ENCODE results near the gene IFIT2.
"Not testable (repeated sequence)": the region's sequence is repeated elsewhere in the genome, so short reads cannot be mapped to it uniquely, and the experiment has no call there.

IFIT2 gene

GRCh38 chr10:89308266-89308665 lies 6.4 kb downstream of the IFIT2 start:
- H3K4me3 ChIP-seq (ENCODE audit: low read depth, low read length): no peak overlapping the region
- H3K9me3 ChIP-seq (ENCODE audit: control insufficient read depth, insufficient read depth, low read depth, low read length): no peaks in the 10 kb centered on the region
- peaks cover 6% of the 10 kb centered on the region; the same call in 1 of the 2 replicates for H3K4me1 ChIP-seq (ENCODE audit: control insufficient read depth, insufficient read depth, low read length)
- no peaks in the 10 kb centered on the region for H3K36me3 ChIP-seq (ENCODE audit: control insufficient read depth, insufficient read depth, low read length)
- no peak overlapping the region for H3K9ac ChIP-seq (ENCODE audit: low read length)
- H3K27ac ChIP-seq (ENCODE audit: low read depth, low read length): no peak overlapping the region
- H3K27me3 ChIP-seq (ENCODE audit: control insufficient read depth, insufficient read depth, low read length): no peaks in the 10 kb centered on the region

DNA sequence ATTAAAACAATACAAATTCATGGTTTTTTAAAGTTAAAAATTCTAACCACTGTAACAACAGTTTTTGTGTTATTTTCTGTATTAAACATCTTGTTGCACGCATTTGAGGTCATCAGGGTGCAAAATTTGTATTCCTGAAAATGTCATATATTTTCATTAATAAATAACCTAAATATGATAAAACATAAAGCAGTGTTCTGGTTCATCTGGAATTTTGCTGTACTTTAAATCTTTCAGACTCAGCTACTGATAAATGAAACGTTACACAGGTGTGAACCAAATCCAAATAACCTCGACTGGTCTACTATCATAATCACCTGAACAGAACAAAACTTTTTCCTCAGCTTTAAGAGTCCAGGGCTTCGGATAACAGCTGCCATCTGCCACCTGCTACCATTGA lies 6.9 kb downstream of the IFIT2 start:
- no peaks in the 10 kb centered on the region for H3K36me3 ChIP-seq (ENCODE audit: control insufficient read depth, insufficient read depth, low read length)
- H3K27me3 ChIP-seq (ENCODE audit: control insufficient read depth, insufficient read depth, low read length): no peaks in the 10 kb centered on the region
- H3K27ac ChIP-seq (ENCODE audit: low read depth, low read length): no peak overlapping the region
- H3K9me3 ChIP-seq (ENCODE audit: control insufficient read depth, insufficient read depth, low read depth, low read length): no peaks in the 10 kb centered on the region
- H3K4me3 ChIP-seq (ENCODE audit: low read depth, low read length): no peak overlapping the region
- H3K4me1 ChIP-seq (ENCODE audit: control insufficient read depth, insufficient read depth, low read length): peaks cover 6% of the 10 kb centered on the region; the same call in 1 of the 2 replicates
- no peak overlapping the region for H3K9ac ChIP-seq (ENCODE audit: low read length)

DNA sequence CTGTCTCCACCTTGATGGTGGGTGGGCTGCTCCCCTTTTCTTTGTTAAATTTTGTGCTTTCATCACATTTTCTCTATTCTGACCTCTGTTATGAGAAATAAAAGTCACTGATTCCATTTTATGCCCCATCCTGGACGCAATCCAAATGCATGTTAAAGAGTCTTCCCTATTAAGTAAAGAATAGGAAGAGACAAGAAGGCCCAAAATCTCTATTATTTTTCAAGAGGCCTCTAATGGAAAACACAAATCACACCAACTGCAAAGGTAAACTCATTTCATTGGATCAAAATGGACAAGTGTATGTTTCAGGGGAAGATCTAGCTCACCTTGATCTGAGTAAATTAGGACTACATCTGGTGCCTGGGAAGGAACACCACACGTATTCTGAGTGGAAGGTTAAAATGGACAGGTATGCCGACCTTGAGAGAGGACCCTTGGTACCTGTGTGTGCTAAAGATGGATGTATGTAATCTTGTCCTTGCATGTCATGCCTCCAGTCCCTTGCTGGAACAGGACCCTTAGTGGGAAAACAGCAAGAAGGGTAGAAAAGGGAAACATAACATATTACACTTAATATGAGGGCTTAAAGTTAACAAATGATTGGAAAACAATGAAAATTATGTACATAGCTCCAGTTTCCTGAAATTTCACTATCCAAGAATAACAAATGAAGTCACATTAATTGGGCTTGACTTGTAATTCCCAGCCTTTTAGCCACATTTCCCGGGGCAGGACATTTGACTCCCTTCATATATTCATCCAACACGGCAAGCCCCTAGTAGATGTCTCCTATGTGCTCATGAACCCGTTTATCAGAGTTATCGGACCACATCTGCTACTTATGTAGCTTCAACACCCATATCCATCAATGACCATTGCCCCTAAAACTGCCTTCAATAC lies 7.6 kb downstream of the IFIT2 start:
- no peak overlapping the region for H3K27ac ChIP-seq (ENCODE audit: low read depth, low read length)
- H3K9me3 ChIP-seq (ENCODE audit: control insufficient read depth, insufficient read depth, low read depth, low read length): no peaks in the 10 kb centered on the region
- H3K4me1 ChIP-seq (ENCODE audit: control insufficient read depth, insufficient read depth, low read length): peaks cover 6% of the 10 kb centered on the region; the same call in 1 of the 2 replicates
- no peaks in the 10 kb centered on the region for H3K36me3 ChIP-seq (ENCODE audit: control insufficient read depth, insufficient read depth, low read length)
- no peak overlapping the region for H3K4me3 ChIP-seq (ENCODE audit: low read depth, low read length)
- no peaks in the 10 kb centered on the region for H3K27me3 ChIP-seq (ENCODE audit: control insufficient read depth, insufficient read depth, low read length)
- no peak overlapping the region for H3K9ac ChIP-seq (ENCODE audit: low read length)

GRCh38 chr10:89310056-89310893 lies 8.4 kb downstream of the IFIT2 start:
- H3K27ac ChIP-seq (ENCODE audit: low read depth, low read length): no peak overlapping the region
- H3K36me3 ChIP-seq (ENCODE audit: control insufficient read depth, insufficient read depth, low read length): no peaks in the 10 kb centered on the region
- H3K4me3 ChIP-seq (ENCODE audit: low read depth, low read length): no peak overlapping the region
- H3K27me3 ChIP-seq (ENCODE audit: control insufficient read depth, insufficient read depth, low read length): no peaks in the 10 kb centered on the region
- no peak overlapping the region for H3K9ac ChIP-seq (ENCODE audit: low read length)
- H3K4me1 ChIP-seq (ENCODE audit: control insufficient read depth, insufficient read depth, low read length): peaks cover 6% of the 10 kb centered on the region; the same call in 1 of the 2 replicates
- no peaks in the 10 kb centered on the region for H3K9me3 ChIP-seq (ENCODE audit: control insufficient read depth, insufficient read depth, low read depth, low read length)

DNA sequence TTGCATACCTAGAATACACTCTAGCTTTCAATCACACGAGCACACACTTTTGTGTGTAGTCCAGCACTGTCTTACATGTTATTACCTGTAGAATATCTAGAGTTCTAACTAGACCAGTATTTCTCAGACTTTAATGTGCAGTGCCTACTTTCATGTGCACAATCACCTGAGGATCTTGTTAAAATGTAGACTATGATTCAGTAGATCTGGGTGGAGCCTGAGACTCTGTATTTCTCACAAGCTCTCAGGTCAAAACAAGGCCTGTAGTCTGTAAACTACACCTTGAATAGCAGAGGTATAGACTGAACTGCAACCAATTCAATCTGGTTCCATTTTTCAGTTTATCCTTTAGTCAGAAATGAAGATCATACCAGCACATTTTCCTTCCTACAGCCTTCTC lies 11.1 kb downstream of the IFIT2 start:
- H3K9me3 ChIP-seq (ENCODE audit: control insufficient read depth, insufficient read depth, low read depth, low read length): peaks cover 6% of the 10 kb centered on the region
- peaks cover 6% of the 10 kb centered on the region; the same call in 1 of the 2 replicates for H3K4me1 ChIP-seq (ENCODE audit: control insufficient read depth, insufficient read depth, low read length)

GRCh38 chr10:89314676-89315075 lies 12.8 kb downstream of the IFIT2 start:
- Histone ChIP-seq H3K27me3 (ENCODE audit: control insufficient read depth, insufficient read depth, low read length) (no peaks in the 10 kb centered on the region), H3K4me3 (ENCODE audit: low read depth, low read length) (no peak overlapping the region), H3K27ac (ENCODE audit: low read depth, low read length) (no peak overlapping the region), H3K4me1 (ENCODE audit: control insufficient read depth, insufficient read depth, low read length) (peaks cover 6% of the 10 kb centered on the region; the same call in 1 of the 2 replicates), H3K36me3 (ENCODE audit: control insufficient read depth, insufficient read depth, low read length) (no peaks in the 10 kb centered on the region), H3K9me3 (ENCODE audit: control insufficient read depth, insufficient read depth, low read depth, low read length) (peaks cover 8% of the 10 kb centered on the region), H3K9ac (ENCODE audit: low read length) (no peak overlapping the region)

More for the DNA sequence above, 11.1 kb downstream of the IFIT2 start:
- H3K27me3 ChIP-seq (ENCODE audit: control insufficient read depth, insufficient read depth, low read length): no peaks in the 10 kb centered on the region
- H3K36me3 ChIP-seq (ENCODE audit: control insufficient read depth, insufficient read depth, low read length): no peaks in the 10 kb centered on the region
- H3K27ac ChIP-seq (ENCODE audit: low read depth, low read length): no peak overlapping the region
- no peak overlapping the region for H3K4me3 ChIP-seq (ENCODE audit: low read depth, low read length)
- H3K9ac ChIP-seq (ENCODE audit: low read length): no peak overlapping the region

- H3K36me3 ChIP-seq (ENCODE audit: control insufficient read depth, insufficient read depth, low read length); H3K4me1 ChIP-seq (ENCODE audit: control insufficient read depth, insufficient read depth, low read length); H3K9ac ChIP-seq (ENCODE audit: low read length); H3K9me3 ChIP-seq (ENCODE audit: control insufficient read depth, insufficient read depth, low read depth, low read length); H3K4me3 ChIP-seq (ENCODE audit: low read depth, low read length); H3K27ac ChIP-seq (ENCODE audit: low read depth, low read length); H3K27me3 ChIP-seq (ENCODE audit: control insufficient read depth, insufficient read depth, low read length): not testable (repeated sequence)
Measured at GRCh38 chr10:89318047-89318446, 16.2 kb downstream of the IFIT2 start.

- not testable (repeated sequence) for H3K27me3 ChIP-seq (ENCODE audit: control insufficient read depth, insufficient read depth, low read length); H3K4me3 ChIP-seq (ENCODE audit: low read depth, low read length); H3K9me3 ChIP-seq (ENCODE audit: control insufficient read depth, insufficient read depth, low read depth, low read length); H3K27ac ChIP-seq (ENCODE audit: low read depth, low read length); H3K9ac ChIP-seq (ENCODE audit: low read length); H3K36me3 ChIP-seq (ENCODE audit: control insufficient read depth, insufficient read depth, low read length)
- peaks cover 25% of the 10 kb centered on the region for H3K4me1 ChIP-seq (ENCODE audit: control insufficient read depth, insufficient read depth, low read length)
Measured at GRCh38 chr10:89325081-89325480, 23.2 kb downstream of the IFIT2 start.

GRCh38 chr10:89325856-89326255 lies 24.0 kb downstream of the IFIT2 start:
- H3K4me3 ChIP-seq (ENCODE audit: low read depth, low read length); H3K27me3 ChIP-seq (ENCODE audit: control insufficient read depth, insufficient read depth, low read length); H3K9me3 ChIP-seq (ENCODE audit: control insufficient read depth, insufficient read depth, low read depth, low read length); H3K36me3 ChIP-seq (ENCODE audit: control insufficient read depth, insufficient read depth, low read length); H3K27ac ChIP-seq (ENCODE audit: low read depth, low read length); H3K9ac ChIP-seq (ENCODE audit: low read length): not testable (repeated sequence)
- H3K4me1 ChIP-seq (ENCODE audit: control insufficient read depth, insufficient read depth, low read length): peaks cover 26% of the 10 kb centered on the region

DNA sequence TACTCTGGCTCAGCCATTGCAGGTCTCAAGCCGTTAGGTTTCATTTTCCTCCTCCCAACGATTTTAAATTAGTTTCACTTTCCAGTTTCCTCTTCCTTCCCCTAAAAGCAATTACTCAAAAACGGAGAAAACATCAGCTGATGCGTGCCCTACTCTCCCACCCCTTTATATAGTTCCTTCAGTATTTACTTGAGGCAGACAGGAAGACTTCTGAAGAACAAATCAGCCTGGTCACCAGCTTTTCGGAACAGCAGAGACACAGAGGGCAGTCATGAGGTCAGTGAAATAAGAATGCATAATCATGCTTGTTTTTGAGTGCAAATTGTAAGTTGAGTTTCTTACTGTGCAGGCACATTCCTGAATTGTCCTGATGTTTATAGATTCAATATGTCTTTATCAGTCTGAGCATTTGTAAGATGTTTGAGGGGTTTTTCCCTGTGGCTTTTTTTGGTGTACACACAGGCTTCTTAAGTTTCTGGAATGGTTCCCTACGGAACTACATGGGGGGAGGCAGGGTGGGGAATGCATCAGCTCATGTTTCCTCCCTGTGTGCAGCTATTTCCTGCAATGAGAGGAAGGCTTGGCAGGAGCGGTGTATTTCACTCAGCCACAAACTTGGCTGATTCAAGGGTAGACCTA lies 26.1 kb downstream of the IFIT2 start, which contains the start of gene IFIT3:
TSS of gene IFIT3 (plus strand) at position 195 of the 639 bp plus-strand sequence. CDS start at position 272, 77 bp downstream.
- Histone ChIP-seq H3K4me3 (ENCODE audit: low read depth, low read length) (no peak within 1 kb of the TSS), H3K27ac (ENCODE audit: low read depth, low read length) (peak within 1 kb of the TSS; percentile 88), H3K27me3 (ENCODE audit: control insufficient read depth, insufficient read depth, low read length) (no peaks in the 10 kb centered on the region), H3K9me3 (ENCODE audit: control insufficient read depth, insufficient read depth, low read depth, low read length) (no peaks in the 10 kb centered on the region; the same call in 1 of the 2 replicates), H3K4me1 (ENCODE audit: control insufficient read depth, insufficient read depth, low read length) (peaks cover 36% of the 10 kb centered on the region), H3K36me3 (ENCODE audit: control insufficient read depth, insufficient read depth, low read length) (no peaks in the 10 kb centered on the region), H3K9ac (ENCODE audit: low read length) (peak within 1 kb of the TSS; percentile 43)

Measured in HUES6 (cell line).